Testis (tissue), 2 donors: ENCODE data around the gene MTAP.

Source experiments
- POLR2A ChIP-seq: fragments of 450-650 bp; IDR thresholded peaks from one replicate; pipeline ENCODE4 v1.6.1; 2017; ENCODE audit warnings: antibody characterized with exemption, mild to moderate bottlenecking, moderate library complexity
- TF ChIP-seq, protein P1 (sequence below), 3 experiments: fragments of 450-650 bp in 2 of 3; fragments of 200-600 bp in 1 of 3; sonication (generic) in 1 of 3; IDR thresholded peaks; one replicate each; pipeline ENCODE4 v1.5.1; 2016 to 2019; ENCODE audit warnings: antibody characterized with exemption in 3 of 3, mild to moderate bottlenecking in 2 of 3, moderate library complexity in 1 of 3

- TF ChIP-seq, protein P1, sequence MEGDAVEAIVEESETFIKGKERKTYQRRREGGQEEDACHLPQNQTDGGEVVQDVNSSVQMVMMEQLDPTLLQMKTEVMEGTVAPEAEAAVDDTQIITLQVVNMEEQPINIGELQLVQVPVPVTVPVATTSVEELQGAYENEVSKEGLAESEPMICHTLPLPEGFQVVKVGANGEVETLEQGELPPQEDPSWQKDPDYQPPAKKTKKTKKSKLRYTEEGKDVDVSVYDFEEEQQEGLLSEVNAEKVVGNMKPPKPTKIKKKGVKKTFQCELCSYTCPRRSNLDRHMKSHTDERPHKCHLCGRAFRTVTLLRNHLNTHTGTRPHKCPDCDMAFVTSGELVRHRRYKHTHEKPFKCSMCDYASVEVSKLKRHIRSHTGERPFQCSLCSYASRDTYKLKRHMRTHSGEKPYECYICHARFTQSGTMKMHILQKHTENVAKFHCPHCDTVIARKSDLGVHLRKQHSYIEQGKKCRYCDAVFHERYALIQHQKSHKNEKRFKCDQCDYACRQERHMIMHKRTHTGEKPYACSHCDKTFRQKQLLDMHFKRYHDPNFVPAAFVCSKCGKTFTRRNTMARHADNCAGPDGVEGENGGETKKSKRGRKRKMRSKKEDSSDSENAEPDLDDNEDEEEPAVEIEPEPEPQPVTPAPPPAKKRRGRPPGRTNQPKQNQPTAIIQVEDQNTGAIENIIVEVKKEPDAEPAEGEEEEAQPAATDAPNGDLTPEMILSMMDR (IDR thresholded peaks at IDR 0.05), result no peak
- no peak for TF ChIP-seq POLR2A
These were observed 13.2 kb downstream of the MTAP start for GRCh38 chr9:21815643-21816042.
